H9 (cell line): ENCODE data around the gene SIGMAR1. TPM values are rescaled to one million over a fixed set of nuclear protein-coding genes. Genes with fewer than 3 reads are reported as not detected.

ENCODE experiments used
- DNase-seq: peaks from one replicate; pipeline ENCODE4 v3.0.0-alpha.2; 2017
- H2AFZ ChIP-seq: one replicate; pipeline ENCODE4 v1.6.1; 2013; ENCODE audit warnings: mild to moderate bottlenecking, low read length, control low read depth, moderate library complexity
- H2AK5ac ChIP-seq: 2 replicates; pipeline ENCODE4 v1.6.1; 2013; ENCODE audit warnings: low read length, control low read depth, mixed read lengths; ENCODE audit not compliant: insufficient read length
- H2BK120ac ChIP-seq: one replicate; pipeline ENCODE4 v1.6.1; 2013; ENCODE audit warnings: low read depth, mild to moderate bottlenecking, low read length, control low read depth, inconsistent platforms; ENCODE audit not compliant: poor library complexity, severe bottlenecking
- H2BK12ac ChIP-seq: 2 replicates; pipeline ENCODE4 v1.6.1; 2013; ENCODE audit warnings: low read length, control low read depth, mixed read lengths, low read depth; ENCODE audit not compliant: insufficient read length
- H2BK15ac ChIP-seq: 2 replicates; pipeline ENCODE4 v1.6.1; 2013; ENCODE audit warnings: low read depth, low read length, control low read depth
- H2BK20ac ChIP-seq: one replicate; pipeline ENCODE4 v1.6.1; 2013; ENCODE audit warnings: low read depth, mild to moderate bottlenecking, low read length, control low read depth, inconsistent platforms; ENCODE audit not compliant: poor library complexity, severe bottlenecking
- H2BK5ac ChIP-seq: 2 replicates; pipeline ENCODE4 v1.6.1; 2013; ENCODE audit warnings: low read length, control low read depth, mixed read lengths; ENCODE audit not compliant: insufficient read length
- H3K14ac ChIP-seq: 2 replicates; pipeline ENCODE4 v1.6.1; 2013; ENCODE audit warnings: low read length, control low read depth; ENCODE audit not compliant: insufficient read depth
- H3K18ac ChIP-seq: 2 replicates; pipeline ENCODE4 v1.6.1; 2013; ENCODE audit warnings: low read depth, mild to moderate bottlenecking, mixed read lengths, low read length, control low read depth; ENCODE audit not compliant: insufficient read length
- H3K23ac ChIP-seq: 2 replicates; pipeline ENCODE4 v1.6.1; 2013; ENCODE audit warnings: low read length, control low read depth, mixed read lengths, low read depth; ENCODE audit not compliant: insufficient read length
- H3K23me2 ChIP-seq: 2 replicates; pipeline ENCODE4 v1.6.1; 2013; ENCODE audit warnings: low read depth, mild to moderate bottlenecking, mixed read lengths, low read length, control low read depth; ENCODE audit not compliant: insufficient read length, poor library complexity, severe bottlenecking
- H3K27ac ChIP-seq: 2 replicates; pipeline ENCODE4 v1.5.1; 2013; ENCODE audit warnings: low read length, control low read depth, mixed read lengths, low read depth; ENCODE audit not compliant: insufficient read length
- H3K27me3 ChIP-seq: 2 replicates; pipeline ENCODE4 v1.6.1; 2013; ENCODE audit warnings: low read length, control low read depth, inconsistent platforms; ENCODE audit not compliant: insufficient read depth
- H3K4ac ChIP-seq: 2 replicates; pipeline ENCODE4 v1.6.1; 2013; ENCODE audit warnings: low read depth, mild to moderate bottlenecking, control low read depth, inconsistent platforms, low read length, moderate library complexity
- H3K4me1 ChIP-seq: 2 replicates; pipeline ENCODE4 v1.6.1; 2013; ENCODE audit warnings: low read length, control low read depth, inconsistent platforms; ENCODE audit not compliant: insufficient read depth
- H3K4me2 ChIP-seq: 2 replicates; pipeline ENCODE4 v1.6.1; 2013; ENCODE audit warnings: low read length, control low read depth, mixed read lengths; ENCODE audit not compliant: insufficient read length, insufficient read depth
- H3K56ac ChIP-seq: 2 replicates; pipeline ENCODE4 v1.6.1; 2013; ENCODE audit warnings: low read depth, mild to moderate bottlenecking, mixed read lengths, low read length, control low read depth; ENCODE audit not compliant: insufficient read length
- H3K79me1 ChIP-seq: 2 replicates; pipeline ENCODE4 v1.6.1; 2013; ENCODE audit warnings: low read depth, mild to moderate bottlenecking, moderate library complexity, low read length, control low read depth, inconsistent platforms; ENCODE audit not compliant: insufficient read depth, poor library complexity, severe bottlenecking
- H3K79me2 ChIP-seq: 2 replicates; pipeline ENCODE4 v1.6.1; 2013; ENCODE audit warnings: low read length, control low read depth, inconsistent platforms; ENCODE audit not compliant: insufficient read depth
- H3K9ac ChIP-seq: 2 replicates; pipeline ENCODE4 v1.6.1; 2013; ENCODE audit warnings: low read length, control low read depth, mixed read lengths; ENCODE audit not compliant: insufficient read length; ENCODE audit errors: extremely low read depth
- H3K9me3 ChIP-seq: one replicate; pipeline ENCODE4 v1.6.1; 2013; ENCODE audit warnings: low read depth, low read length, inconsistent platforms; ENCODE audit not compliant: control insufficient read depth
- H3T11ph ChIP-seq: one replicate; pipeline ENCODE4 v1.6.1; 2013; ENCODE audit warnings: mild to moderate bottlenecking, low read length, control low read depth, inconsistent platforms
- H4K20me1 ChIP-seq: one replicate; pipeline ENCODE4 v1.6.1; 2013; ENCODE audit not compliant: control insufficient read depth, insufficient read length, insufficient read depth
- H4K5ac ChIP-seq: 2 replicates; pipeline ENCODE4 v1.6.1; 2013; ENCODE audit warnings: low read depth, mild to moderate bottlenecking, mixed read lengths, low read length, control low read depth; ENCODE audit not compliant: insufficient read length
- H4K8ac ChIP-seq: replicated peaks from 2 replicates; pipeline ENCODE4 v1.6.1; 2013; ENCODE audit warnings: low read length, control low read depth, mixed read lengths, low read depth; ENCODE audit not compliant: insufficient read length
- H4K91ac ChIP-seq: 2 replicates; pipeline ENCODE4 v1.6.1; 2013; ENCODE audit warnings: low read depth, mild to moderate bottlenecking, moderate library complexity, mixed read lengths, low read length, control low read depth; ENCODE audit not compliant: insufficient read length
- H3K27ac Mint-ChIP-seq, 3 experiments: 2 replicates in 2 of 3; 3 replicates in 1 of 3; pipeline ENCODE4 v1.8.0; 2020 to 2021; ENCODE audit warnings: mixed read lengths in 3 of 3, mild to moderate bottlenecking in 1 of 3, moderate library complexity in 1 of 3
- H3K27me3 Mint-ChIP-seq: 2 replicates; pipeline ENCODE4 v1.8.0; 2021; ENCODE audit warnings: low read depth, mild to moderate bottlenecking, moderate library complexity, mixed read lengths
- H3K36me3 Mint-ChIP-seq, 3 experiments: 2 replicates in 2 of 3; 3 replicates in 1 of 3; pipeline ENCODE4 v1.8.0; 2020 to 2021; ENCODE audit warnings: low read depth in 3 of 3, mixed read lengths in 3 of 3; ENCODE audit not compliant: insufficient read depth in 1 of 3
- H3K4me1 Mint-ChIP-seq, 2 experiments: 2 replicates each; pipeline ENCODE4 v1.8.0; 2020; ENCODE audit warnings: mixed read lengths in 2 of 2
- H3K4me3 Mint-ChIP-seq, 2 experiments: 2 replicates in 1 of 2; 3 replicates in 1 of 2; pipeline ENCODE4 v1.8.0; 2020 to 2021; ENCODE audit warnings: mild to moderate bottlenecking in 2 of 2, mixed read lengths in 2 of 2, moderate library complexity in 1 of 2
- H3K9me3 Mint-ChIP-seq, 2 experiments: 2 replicates in 1 of 2; 3 replicates in 1 of 2; pipeline ENCODE4 v1.8.0; 2020; ENCODE audit warnings: mild to moderate bottlenecking in 2 of 2, mixed read lengths in 2 of 2, moderate library complexity in 1 of 2
- WGBS: extraction: QIAGEN DNeasy Blood & Tissue Kit; methylation state at CpG from one replicate; pipeline ENCODE4 v1.1.7; 2013; ENCODE audit warnings: missing lambda C conversion rate, low lambda C conversion rate, mixed read lengths; ENCODE audit not compliant: insufficient read length; ENCODE audit errors: extremely low coverage; 5-methylcytosine and 5-hydroxymethylcytosine counted together
- total RNA-seq: library from RNA; stranded (reverse); gene quantifications from 2 replicates; pipeline ENCODE4 v1.2.1, GENCODE V29; 2021
- TF ChIP-seq, protein P1 (sequence below): fragments of 200-600 bp; sonication (generic); conservative IDR thresholded peaks from 3 replicates; pipeline ENCODE4 v1.8.0; 2021; ENCODE audit warnings: antibody characterized with exemption, mild to moderate bottlenecking

SIGMAR1 gene
- total RNA-seq, 1 experiment from 2014 or later: 68.3 TPM

DNA sequence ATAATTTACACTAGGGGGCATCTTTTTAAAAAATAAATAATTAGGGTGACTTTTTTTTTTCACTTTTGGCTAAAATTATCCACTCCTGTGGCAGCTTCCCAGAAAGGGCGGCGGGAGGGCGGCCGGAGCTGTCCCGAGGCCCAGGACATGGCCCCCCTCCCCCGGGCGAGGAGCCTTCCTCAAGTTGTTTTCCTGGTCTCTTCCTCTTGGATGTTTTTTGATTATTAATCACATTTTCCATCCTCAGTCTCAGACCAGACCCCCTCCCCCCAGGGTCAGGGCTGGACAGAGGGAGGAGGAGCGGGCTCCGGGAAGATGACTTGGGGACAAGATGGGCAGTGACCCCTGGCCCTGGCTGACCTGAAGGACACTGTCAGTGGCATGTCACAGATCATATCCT is 43.4 kb downstream of the SIGMAR1 start:
- no CpG with 5 or more reads among the region's 9 CpGs for WGBS
- H4K5ac ChIP-seq: no peak overlapping the region
- H3K79me1 ChIP-seq: no peaks in the 10 kb centered on the region
- H4K91ac ChIP-seq: no peak overlapping the region
- H2AK5ac ChIP-seq: no peak overlapping the region
- no peak overlapping the region for H2AFZ ChIP-seq
- Mint-ChIP-seq H3K9me3 (no peaks in the 10 kb centered on the region; a peak in 1 of 5 replicates), H3K4me3 (no peak overlapping the region), H3K36me3 (peaks cover 0 to 2% (median 0%) of the 10 kb centered on the region in 3 experiments; a peak in 1 of 7 replicates), H3K27me3 (peaks cover 75% of the 10 kb centered on the region), H3K4me1 (peaks cover 14 to 26% of the 10 kb centered on the region in 2 experiments), H3K27ac (no peak overlapping the region)
- no peak overlapping the region for H3K27ac ChIP-seq
- H2BK5ac ChIP-seq: no peak overlapping the region
- no peak overlapping the region for H2BK20ac ChIP-seq
- peaks cover 4% of the 10 kb centered on the region for H4K20me1 ChIP-seq
- no peak overlapping the region for H3K18ac ChIP-seq
- H3K23ac ChIP-seq: no peak overlapping the region
- H3K23me2 ChIP-seq: peaks cover 14% of the 10 kb centered on the region
- H3K4me1 ChIP-seq: peaks cover 5% of the 10 kb centered on the region; the same call in 1 of the 2 replicates
- no peak overlapping the region for H2BK12ac ChIP-seq
- no peak overlapping the region for H2BK120ac ChIP-seq
- no peaks in the 10 kb centered on the region for H3K9me3 ChIP-seq
- H3T11ph ChIP-seq: no peak overlapping the region
- no peak overlapping the region for H3K9ac ChIP-seq
- H3K27me3 ChIP-seq: peaks cover 38% of the 10 kb centered on the region; the same call in 1 of the 2 replicates
- TF ChIP-seq, protein P1, sequence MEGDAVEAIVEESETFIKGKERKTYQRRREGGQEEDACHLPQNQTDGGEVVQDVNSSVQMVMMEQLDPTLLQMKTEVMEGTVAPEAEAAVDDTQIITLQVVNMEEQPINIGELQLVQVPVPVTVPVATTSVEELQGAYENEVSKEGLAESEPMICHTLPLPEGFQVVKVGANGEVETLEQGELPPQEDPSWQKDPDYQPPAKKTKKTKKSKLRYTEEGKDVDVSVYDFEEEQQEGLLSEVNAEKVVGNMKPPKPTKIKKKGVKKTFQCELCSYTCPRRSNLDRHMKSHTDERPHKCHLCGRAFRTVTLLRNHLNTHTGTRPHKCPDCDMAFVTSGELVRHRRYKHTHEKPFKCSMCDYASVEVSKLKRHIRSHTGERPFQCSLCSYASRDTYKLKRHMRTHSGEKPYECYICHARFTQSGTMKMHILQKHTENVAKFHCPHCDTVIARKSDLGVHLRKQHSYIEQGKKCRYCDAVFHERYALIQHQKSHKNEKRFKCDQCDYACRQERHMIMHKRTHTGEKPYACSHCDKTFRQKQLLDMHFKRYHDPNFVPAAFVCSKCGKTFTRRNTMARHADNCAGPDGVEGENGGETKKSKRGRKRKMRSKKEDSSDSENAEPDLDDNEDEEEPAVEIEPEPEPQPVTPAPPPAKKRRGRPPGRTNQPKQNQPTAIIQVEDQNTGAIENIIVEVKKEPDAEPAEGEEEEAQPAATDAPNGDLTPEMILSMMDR: no peak
- H2BK15ac ChIP-seq: no peak overlapping the region
- no peak for DNase-seq
- no peak overlapping the region for H3K14ac ChIP-seq
- H3K4ac ChIP-seq: no peak overlapping the region
- H3K79me2 ChIP-seq: no peaks in the 10 kb centered on the region
- no peak overlapping the region for H3K4me2 ChIP-seq
- H4K8ac ChIP-seq: no peak overlapping the region
- H3K56ac ChIP-seq: no peak overlapping the region
